DMS79 treated with DMSO at 0.1 percent for 48 hours (cell line): Measurements from ENCODE around the gene ARHGEF25.
"Not testable (repeated sequence)": the region's sequence is repeated elsewhere in the genome, so short reads cannot be mapped to it uniquely, and the experiment has no call there.

Experiments used
- DNase-seq: peaks from one replicate; lab custom pipeline; 2025; lab: John Stamatoyannopoulos, UW

The ARHGEF25 gene

GRCh38 chr12:57585156-57585555 is 26.1 kb upstream of the ARHGEF25 start:
- no peak for DNase-seq

GRCh38 chr12:57586128-57586527 is 25.1 kb upstream of the ARHGEF25 start:
- DNase-seq = no peak

DNA sequence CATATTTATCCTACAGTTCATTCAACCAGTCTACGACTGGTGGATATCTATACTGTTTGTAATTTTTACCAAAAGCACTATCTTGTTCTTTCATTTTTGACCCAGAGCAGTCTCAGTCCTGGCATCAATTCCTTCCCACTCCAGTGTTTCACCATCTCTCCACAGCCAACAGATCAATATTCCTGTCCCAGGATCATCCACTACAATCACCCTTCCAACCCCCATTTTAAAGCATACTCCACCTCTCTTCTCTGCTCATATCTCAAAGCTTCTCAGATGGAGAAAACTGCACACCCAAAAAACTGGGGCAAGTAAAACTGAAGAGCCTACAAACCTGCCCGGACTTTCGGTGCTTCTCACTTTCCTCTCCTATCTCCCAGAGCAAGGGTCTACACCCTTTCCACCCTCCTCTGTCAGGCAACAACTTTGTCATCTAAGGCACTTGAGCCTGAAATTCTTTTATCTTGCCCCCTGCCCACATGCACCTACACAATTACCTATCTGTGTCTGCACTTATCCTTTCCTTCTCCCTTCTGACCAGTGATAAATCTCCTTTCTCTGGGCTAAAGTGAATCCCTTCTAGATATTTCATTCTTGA is 24.3 kb upstream of the ARHGEF25 start:
- no peak for DNase-seq

DNA sequence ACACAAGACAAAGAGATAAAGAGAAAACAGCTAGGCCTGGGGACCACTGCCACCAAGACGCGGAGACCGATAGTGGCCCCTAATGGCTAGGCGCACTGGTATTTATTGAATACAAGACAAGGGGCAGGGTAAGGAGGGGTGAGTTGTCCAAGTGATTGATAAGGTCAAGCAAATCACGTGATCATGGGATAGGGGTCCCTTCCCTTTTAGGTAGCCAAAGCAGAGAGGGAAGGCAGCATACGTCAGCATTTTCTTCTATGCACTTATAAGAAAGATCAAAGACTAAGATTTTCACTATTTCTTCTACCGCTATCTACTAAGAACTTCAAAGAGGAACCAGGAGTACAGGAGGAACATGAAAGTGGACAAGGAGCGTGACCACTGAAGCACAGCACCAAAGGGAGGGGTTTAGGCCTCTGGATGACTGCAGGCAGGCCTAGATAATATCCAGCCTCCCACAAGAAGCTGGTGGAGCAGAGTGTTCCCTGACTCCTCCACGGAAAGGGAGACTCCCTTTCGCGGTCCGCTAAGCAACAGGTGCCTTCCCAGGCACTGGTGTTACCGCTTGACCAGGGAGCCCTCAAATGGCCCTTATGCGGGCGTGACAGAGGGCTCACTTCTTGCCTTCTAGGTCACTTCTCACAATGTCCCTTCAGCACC is 22.2 kb upstream of the ARHGEF25 start:
- DNase-seq = not testable (repeated sequence)

DNA sequence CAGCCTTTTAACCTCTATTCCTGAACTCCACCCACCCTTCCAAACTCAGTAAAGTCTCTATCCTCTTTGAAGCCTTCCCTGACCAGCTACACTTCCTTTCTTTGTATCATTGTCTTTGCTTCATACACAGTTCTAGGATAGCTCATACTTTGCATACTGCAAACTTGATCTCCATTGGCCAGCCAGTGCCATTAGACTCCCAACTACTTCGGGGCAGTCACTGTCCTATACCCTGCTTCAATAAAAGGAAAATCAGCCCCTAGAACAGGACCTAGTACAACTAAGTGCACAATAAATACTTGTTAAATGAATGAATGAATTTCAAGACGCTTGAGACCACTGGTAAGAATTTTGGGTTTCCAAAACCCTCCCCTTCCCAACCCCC is 20.8 kb upstream of the ARHGEF25 start:
- DNase-seq = no peak

DNA sequence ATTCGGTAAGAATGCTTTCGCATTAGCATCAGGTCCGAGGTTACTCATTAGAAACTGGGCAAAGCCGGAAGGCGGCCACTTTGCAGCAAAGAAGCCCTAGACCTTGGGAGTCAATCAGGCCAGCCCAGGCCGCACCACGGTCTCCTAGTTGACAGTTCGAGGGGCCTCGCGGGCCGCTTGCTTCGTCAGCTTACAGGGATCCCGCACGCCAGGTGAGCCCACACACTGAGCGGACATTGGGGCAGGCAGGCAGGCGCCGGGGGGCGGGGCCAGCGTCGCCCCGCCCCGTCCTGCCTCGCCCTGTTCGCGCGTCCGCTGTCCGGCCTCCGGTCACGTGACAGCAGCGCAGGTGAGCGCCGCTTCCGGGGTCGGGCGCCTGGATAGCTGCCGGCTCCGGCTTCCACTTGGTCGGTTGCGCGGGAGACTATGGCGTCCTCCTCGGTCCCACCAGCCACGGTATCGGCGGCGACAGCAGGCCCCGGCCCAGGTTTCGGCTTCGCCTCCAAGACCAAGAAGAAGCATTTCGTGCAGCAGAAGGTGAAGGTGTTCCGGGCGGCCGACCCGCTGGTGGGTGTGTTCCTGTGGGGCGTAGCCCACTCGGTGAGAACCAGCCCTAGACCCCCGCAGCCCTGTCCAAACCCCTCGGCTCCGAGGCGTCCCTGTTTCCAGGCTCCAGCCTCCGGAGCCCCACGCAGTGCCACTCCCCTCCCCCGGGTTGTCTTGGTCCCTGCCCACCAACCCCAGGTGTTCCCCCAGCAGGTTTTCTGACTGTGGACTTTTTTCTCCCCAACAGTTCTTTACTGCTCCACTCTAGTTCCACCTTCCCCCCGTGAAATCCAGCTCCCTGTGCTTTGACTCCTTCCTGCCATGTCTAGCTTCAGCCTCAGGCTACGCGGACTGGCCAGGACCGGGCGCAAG is 20.1 kb upstream of the ARHGEF25 start, which contains the start of gene PIP4K2C:
PIP4K2C (plus strand) TSS at position 329 of the 918 bp plus-strand sequence; CDS start at position 427, 98 bp downstream.
- peak; percentile 53 for DNase-seq

DNA sequence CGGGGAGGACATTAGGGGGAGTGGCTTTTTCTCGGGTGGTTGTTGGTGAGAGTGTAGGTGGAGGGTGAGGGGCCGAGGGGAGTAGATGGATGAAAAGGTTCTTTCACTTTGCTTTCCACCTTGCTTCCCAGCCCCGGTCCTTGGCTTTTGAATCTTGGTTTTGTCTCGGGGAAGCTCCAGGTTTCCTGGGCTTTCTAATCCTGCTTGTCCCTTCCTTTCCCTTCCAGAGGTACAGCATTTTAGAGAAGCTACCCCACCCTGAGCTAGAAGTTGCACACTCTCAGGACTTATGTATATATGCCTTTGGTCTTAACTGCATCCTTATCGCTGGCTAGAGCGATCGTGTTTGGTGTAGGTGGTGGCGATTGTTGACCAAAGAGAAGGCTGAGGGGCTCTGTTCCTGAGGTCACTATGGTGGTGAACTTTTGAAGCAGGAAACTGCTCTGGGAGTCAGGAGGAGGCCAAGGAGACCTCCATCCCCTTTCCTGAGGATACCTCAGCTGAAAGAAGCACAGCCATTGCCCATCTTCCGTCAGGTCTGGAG is 19.4 kb upstream of the ARHGEF25 start:
- DNase-seq = no peak

GRCh38 chr12:57592551-57593165 is 18.6 kb upstream of the ARHGEF25 start:
- DNase-seq = no peak

DNA sequence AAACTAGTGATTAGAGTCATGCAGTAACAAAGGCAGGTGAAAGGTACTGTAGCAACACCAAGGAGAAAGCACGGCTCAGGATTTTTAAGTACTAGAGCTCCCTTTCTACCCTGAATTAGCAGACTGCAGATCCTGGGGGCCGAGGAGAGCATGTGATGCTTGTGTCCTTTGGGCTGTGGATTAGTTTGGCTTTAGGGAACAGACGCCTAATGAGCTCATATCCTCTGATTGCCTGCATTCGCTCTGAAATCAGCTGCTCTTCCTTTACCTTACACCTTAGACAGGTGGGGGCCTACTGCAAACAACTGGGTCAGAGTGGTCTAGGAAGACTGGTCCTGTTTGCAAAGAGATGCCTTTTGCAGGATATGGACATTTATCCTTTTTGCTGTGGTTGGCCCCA is 18.0 kb upstream of the ARHGEF25 start:
- DNase-seq = no peak

- no peak for DNase-seq
Measured at GRCh38 chr12:57600395-57600794, 10.8 kb upstream of the ARHGEF25 start.

GRCh38 chr12:57602544-57602943 is 8.7 kb upstream of the ARHGEF25 start:
- DNase-seq = no peak

DNA sequence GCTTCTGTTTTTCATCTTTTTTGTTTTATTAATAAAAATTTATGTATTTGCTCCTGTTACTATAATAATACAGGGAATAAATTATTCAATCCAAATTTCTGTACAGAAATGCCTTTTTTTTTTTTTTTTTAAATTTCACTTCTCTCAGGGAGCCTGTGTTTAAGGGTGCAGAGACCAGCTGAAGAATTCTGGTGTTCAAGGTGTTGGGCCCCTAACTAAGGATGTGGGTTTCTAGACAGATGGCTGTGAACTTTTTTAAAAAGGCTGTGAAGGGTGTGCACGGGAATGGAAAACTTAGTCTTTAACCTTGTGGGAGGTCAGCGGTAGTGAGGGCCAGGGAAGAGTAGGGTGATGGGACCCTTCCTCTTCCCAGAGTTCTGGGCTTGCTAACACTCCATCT is 7.9 kb upstream of the ARHGEF25 start:
- no peak for DNase-seq

GRCh38 chr12:57603815-57604453 is 7.3 kb upstream of the ARHGEF25 start:
- peak; percentile 24 for DNase-seq

DNA sequence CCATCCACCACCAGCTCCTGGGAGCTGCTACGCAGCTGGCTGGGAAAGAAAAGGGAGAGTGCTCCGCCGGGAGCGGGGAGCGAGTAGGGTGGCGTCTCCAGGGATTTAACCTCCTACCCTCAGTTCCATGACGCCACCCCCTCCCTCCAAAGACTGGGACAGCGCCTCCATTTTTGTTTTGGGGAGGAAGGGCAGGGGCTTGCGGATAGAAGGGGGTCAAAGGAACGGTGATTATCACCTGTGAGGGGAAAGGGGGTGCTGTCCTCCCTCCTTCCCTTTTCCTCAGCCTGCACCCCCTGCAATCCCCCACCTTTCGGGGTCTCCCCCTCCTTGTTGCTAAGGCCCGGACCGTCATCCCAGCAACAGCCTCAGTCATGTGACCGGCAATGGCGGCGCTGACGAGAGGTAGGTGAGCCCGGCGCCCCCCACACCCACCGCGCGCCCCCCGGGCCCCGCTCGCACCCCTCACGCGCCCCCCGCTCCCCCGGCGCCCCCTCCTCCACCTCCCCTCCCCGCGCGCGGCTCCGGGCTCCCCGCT is 6.7 kb upstream of the ARHGEF25 start, which contains the start of gene DTX3:
DTX3 (plus strand) TSS at position 371 of the 538 bp plus-strand sequence. CDS start 1,694 bp downstream, outside the sequence.
- peak; percentile 3 for DNase-seq

DNA sequence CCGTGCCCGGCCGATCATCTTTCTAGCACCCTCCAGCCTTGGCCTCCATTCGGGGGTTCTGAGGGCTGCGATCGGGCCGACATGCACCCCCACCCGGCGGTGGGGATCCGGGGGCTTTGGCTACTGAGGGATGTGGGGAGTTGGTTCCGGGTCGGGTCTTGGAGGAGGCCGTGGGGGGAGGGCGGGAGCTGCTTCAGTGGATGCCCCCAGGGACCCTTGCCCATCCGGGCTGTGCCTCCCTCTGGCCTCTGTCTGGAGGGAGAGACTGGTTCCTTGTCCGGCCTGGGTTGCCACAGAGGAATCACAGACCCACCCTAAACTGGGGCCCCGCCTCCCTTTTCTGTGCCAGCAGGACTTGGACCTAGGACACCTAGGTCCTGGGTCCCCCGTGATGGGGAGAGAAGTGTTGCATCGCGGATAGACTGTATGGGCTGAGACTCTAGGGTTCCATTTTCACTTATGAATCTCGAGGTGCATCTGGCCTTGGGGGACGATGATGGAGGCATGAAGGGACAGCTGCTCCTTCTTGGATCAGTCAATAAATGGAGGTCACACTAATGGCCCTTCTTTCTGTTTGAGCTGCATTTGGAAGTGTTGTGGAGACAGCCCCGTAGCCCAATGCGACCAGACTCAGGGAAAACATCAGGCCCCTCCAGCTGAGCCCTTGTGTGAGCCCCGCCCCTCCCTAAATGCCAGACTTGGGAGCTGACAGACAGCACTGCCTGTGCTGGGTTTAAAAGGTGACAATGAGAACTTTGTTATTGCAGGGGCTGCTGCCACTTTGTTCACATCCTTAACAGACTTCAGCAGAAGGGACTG is 6.0 kb upstream of the ARHGEF25 start:
- DNase-seq = no peak

DNA sequence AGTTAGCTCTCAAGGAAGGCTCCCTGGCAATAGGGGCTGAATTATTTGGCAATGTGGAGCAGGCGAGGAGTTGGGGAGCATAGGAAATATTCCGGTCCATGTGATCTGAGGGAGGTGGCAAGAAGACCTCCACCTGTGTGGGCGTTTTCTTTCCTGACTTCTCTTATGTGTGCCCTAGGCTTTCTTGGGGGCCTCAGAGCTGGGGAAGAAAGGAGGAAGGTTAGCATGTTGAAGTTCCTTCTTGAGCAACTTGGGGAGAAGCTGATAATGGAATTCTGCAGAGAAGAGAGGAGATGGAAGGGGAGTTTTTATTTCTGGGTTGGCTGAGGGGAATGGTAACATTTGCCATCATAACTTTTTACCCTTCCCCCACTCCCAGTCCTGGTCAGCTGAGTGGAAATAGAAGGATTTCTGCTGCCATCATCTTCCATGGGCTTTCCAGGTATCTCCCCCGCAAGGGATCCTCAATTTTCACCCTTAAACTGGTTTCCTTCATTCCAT is 5.4 kb upstream of the ARHGEF25 start:
- DNase-seq = no peak

DNA sequence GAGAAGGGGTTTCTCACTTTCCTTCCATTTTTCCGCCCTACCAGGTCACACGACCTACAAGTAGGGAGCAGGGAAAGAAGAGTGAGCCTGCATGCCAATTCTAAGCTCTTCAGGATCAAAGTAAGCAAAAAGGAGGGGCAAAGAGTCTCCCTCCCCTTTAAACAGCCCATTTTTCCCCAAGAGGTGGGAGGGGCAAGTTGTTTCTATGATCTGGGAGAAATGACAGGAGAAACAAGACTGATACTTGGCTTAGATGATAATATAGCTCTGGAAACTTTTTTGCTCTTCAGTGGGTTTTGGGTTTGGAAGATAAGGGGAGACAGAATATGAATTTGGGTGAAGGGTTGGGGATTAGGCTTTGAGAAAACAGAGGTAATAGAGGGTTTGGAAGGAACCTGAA is 4.8 kb upstream of the ARHGEF25 start:
- DNase-seq = no peak

DNA sequence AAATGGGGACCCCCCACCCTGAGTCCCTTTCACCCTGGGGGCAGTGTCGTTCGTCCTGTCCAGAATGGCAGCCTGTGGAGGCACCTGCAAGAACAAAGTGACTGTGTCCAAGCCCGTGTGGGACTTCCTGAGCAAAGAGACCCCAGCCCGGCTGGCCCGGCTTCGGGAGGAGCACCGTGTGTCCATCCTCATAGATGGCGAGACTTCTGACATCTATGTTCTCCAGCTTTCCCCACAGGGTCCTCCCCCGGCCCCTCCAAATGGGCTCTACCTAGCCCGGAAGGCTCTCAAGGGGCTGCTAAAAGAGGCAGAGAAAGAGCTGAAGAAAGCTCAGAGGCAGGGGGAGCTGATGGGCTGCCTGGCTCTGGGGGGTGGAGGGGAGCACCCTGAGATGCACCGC is 4.4 kb upstream of the ARHGEF25 start:
- DNase-seq = no peak

DNA sequence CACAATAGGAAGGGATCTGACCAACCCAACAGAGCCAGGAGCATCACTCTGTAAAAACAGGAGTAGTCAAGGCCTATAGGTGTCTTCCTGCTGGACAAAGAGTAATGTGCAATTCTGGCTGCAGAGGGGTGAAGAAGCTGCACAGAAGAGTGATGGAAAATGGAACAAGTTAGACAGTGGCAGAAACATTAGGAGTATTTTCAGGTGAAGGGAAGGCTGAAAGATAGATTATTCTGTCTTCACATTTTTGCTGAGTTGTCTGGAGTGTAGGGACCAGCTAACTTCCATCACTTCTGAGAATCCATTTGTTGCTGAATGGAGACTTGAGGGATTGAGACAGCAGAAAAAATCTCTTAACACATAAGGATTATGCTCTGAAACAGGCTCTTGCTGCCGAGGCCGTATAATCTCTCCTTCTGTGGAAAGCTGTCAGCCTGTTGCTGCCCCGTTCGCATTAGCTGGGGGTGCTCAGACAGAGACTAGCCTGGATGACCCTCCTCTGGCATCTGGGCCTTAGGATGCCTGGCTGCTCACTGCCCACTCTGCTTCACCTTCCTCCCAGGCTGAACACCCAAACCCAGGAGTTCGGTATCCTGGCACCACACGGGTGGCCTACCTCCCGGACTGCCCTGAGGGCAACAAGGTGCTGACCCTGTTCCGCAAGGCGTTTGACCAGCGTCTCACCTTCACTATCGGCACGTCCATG is 3.1 kb upstream of the ARHGEF25 start:
- no peak for DNase-seq
